ENCODE measurements around the gene ZNF609. TPM values are rescaled to one million over a fixed set of nuclear protein-coding genes. Genes with fewer than 3 reads are reported as not detected.

ZNF609 gene
- polyA plus RNA-seq, 1 donor (not counting 4 experiments of a cell fraction or from before 2014, with no cell fraction given): 16.9 TPM

DNA sequence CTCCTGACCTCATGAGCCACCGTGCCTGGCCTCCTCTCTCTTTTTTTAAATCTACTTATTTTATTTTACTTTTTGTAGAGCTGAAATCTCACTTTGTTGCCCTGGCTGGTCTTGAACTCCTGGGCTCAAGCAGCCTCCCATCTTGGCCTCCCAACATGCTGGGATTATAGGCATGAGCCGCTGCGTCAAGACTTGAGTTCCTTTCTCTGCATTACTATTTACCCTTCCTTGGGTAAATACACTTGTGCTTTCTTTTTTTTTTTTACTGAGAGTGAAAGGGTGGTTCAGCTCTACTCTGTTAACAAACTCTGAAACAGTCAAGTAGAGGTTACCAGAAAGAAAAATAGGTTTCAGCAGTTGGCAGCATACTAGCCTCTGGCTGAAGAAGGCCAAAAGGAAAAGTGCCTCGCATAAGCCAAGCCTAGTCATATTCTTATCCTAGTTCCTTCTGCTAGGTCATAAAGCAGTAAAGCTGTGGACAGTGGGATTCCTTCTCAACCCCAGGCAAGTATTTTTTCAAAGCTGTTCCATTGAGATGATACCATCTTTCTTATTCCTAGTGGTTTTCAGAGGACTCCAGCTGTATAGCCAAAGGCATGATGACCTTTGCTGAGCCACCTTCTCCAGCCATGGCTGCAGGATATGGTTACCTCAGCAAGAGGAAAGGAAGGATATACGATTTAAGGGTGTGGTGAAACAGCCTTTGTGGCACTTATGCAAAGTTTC lies 179.9 kb downstream of the ZNF609 start:
- H3K27me3 ChIP-seq (ENCODE audit: control insufficient read depth, extremely low read depth, insufficient read depth, low read length): no peaks in the 10 kb centered on the region
- DNase-seq (ENCODE audit: low read depth, low spot score) (no peak), FAIRE-seq (no peak)
- peaks cover 14% of the 10 kb centered on the region for H3K79me2 ChIP-seq (ENCODE audit: control insufficient read depth, insufficient read depth, low read length)
- H3K4me3 ChIP-seq (ENCODE audit: control insufficient read depth in 2 of 3, extremely low read depth in 1 of 3, insufficient read depth in 2 of 3, low read depth in 1 of 3, low read length in 3 of 3): no peak overlapping the region
- dilution Hi-C loops (cut with MboI; ENCODE audit: extremely low pct_ligation_motif_present, low sequenced_read_pairs): no loop called here
- no peak overlapping the region for H3K27ac ChIP-seq (ENCODE audit: control insufficient read depth, insufficient read depth, low read length)
- no peaks in the 10 kb centered on the region for H3K9me1 ChIP-seq (ENCODE audit: control insufficient read depth, extremely low read depth, insufficient read depth, low read length)
- no peak overlapping the region for H3K4me2 ChIP-seq (ENCODE audit: control insufficient read depth, extremely low read depth, insufficient read depth, low read depth, low read length)
- TF ChIP-seq CTCF (optimal IDR thresholded peaks at IDR 0.05 in 1 of 3, IDR thresholded peaks at IDR 0.05 in 1 of 3, conservative IDR thresholded peaks at IDR 0.05 in 1 of 3; ENCODE audit: extremely low read depth in 1 of 3, insufficient read depth in 2 of 3, low read length in 3 of 3) (no peak), EZH2 (IDR thresholded peaks at IDR 0.05; ENCODE audit: low read length) (no peak)
- H3K4me1 ChIP-seq (ENCODE audit: control insufficient read depth, extremely low read depth, insufficient read depth, low read length): peaks cover 9% of the 10 kb centered on the region
- H3K36me3 ChIP-seq (ENCODE audit: control insufficient read depth in 2 of 2, extremely low read depth in 1 of 2, insufficient read depth in 2 of 2, low read length in 2 of 2): peaks cover 4 to 9% of the 10 kb centered on the region in 2 experiments
- no peaks in the 10 kb centered on the region for H3K9me3 ChIP-seq (ENCODE audit: control insufficient read depth, low read depth, low read length)
- H3K9ac ChIP-seq (ENCODE audit: control insufficient read depth, extremely low read depth, insufficient read depth, low read length): no peak overlapping the region
- H4K20me1 ChIP-seq (ENCODE audit: control insufficient read depth, extremely low read depth, insufficient read depth, low read length): no peaks in the 10 kb centered on the region
- no peak overlapping the region for H2AFZ ChIP-seq (ENCODE audit: control insufficient read depth, low read length)

GRCh38 chr15:64642875-64643274 lies 182.5 kb downstream of the ZNF609 start:
- H3K36me3 ChIP-seq (ENCODE audit: control insufficient read depth in 2 of 2, extremely low read depth in 1 of 2, insufficient read depth in 2 of 2, low read length in 2 of 2): peaks cover 4 to 5% of the 10 kb centered on the region in 2 experiments
- H3K79me2 ChIP-seq (ENCODE audit: control insufficient read depth, insufficient read depth, low read length): peaks cover 2% of the 10 kb centered on the region
- no peaks in the 10 kb centered on the region for H4K20me1 ChIP-seq (ENCODE audit: control insufficient read depth, extremely low read depth, insufficient read depth, low read length)
- no peak overlapping the region for H3K9ac ChIP-seq (ENCODE audit: control insufficient read depth, extremely low read depth, insufficient read depth, low read length)
- DNase-seq (ENCODE audit: low read depth, low spot score): no peak
- peaks cover 2% of the 10 kb centered on the region for H3K4me1 ChIP-seq (ENCODE audit: control insufficient read depth, extremely low read depth, insufficient read depth, low read length)
- TF ChIP-seq CTCF (optimal IDR thresholded peaks at IDR 0.05 in 1 of 3, IDR thresholded peaks at IDR 0.05 in 1 of 3, conservative IDR thresholded peaks at IDR 0.05 in 1 of 3; ENCODE audit: extremely low read depth in 1 of 3, insufficient read depth in 2 of 3, low read length in 3 of 3): no peak
- no peak for TF ChIP-seq EZH2 (IDR thresholded peaks at IDR 0.05; ENCODE audit: low read length)
- no peak overlapping the region for H3K4me2 ChIP-seq (ENCODE audit: control insufficient read depth, extremely low read depth, insufficient read depth, low read depth, low read length)
- no peaks in the 10 kb centered on the region for H3K9me3 ChIP-seq (ENCODE audit: control insufficient read depth, low read depth, low read length)
- no peak overlapping the region for H2AFZ ChIP-seq (ENCODE audit: control insufficient read depth, low read length)
- no peak overlapping the region for H3K4me3 ChIP-seq (ENCODE audit: control insufficient read depth in 2 of 3, extremely low read depth in 1 of 3, insufficient read depth in 2 of 3, low read depth in 1 of 3, low read length in 3 of 3)
- dilution Hi-C loops (cut with MboI; ENCODE audit: extremely low pct_ligation_motif_present, low sequenced_read_pairs): no loop called here
- no peaks in the 10 kb centered on the region for H3K9me1 ChIP-seq (ENCODE audit: control insufficient read depth, extremely low read depth, insufficient read depth, low read length)
- no peak overlapping the region for H3K27ac ChIP-seq (ENCODE audit: control insufficient read depth, insufficient read depth, low read length)
- H3K27me3 ChIP-seq (ENCODE audit: control insufficient read depth, extremely low read depth, insufficient read depth, low read length): no peaks in the 10 kb centered on the region
- FAIRE-seq: no peak
